NK-92 (cell line): ENCODE data around the gene PTGER2.

Experiments
- DNase-seq: peaks from one replicate; lab custom pipeline; 2025; ENCODE audit not compliant: unreplicated experiment; lab: John Stamatoyannopoulos, UW

The PTGER2 gene

DNA sequence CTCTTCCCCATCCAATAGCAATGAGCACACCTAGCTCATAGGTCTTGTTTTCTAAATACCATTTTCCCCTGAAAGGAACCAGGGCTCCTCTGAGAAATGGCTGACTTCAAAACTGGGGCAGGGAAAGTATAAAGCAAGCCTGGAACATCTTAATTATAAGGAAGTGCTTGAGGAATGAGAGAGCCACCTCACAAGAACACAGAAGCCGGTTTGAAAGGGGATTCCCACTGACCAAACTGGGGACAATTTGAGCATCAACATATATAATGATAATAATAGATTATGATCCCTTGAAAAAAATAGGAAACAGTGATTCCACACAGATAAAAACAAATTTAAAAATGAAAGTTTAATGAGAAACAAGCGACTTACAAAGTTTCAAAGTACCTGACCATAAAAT lies 22.1 kb downstream of the PTGER2 start:
- no peak for DNase-seq

DNA sequence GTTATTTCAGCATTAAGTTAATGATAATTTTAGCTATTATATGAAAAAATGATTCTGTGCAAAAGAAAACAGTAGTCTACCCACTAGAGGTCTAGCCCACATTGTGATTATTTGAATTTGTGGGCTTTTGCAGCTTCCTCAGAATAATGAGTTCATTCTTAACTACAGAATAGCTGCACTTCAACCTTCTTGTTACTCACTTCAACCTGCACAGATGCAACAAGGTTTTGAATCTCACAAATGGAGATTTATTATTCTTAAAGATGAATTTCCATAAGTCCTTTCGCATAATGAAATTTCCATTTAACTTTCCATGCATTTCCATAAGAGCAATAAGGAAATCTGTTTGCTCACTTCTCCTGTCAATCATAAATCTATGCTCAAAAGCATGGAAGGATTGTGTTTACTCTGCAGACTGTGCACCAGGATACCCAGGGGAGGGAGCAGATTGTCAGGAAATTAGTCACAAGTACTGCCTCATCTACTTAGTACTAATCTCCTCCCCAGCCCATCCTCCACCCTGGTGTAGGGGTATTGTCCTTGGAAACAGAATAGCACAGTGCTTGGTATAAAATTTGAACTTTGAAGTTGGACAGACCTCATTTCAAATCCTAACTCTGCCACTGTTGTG lies 24.1 kb downstream of the PTGER2 start:
- no peak for DNase-seq

- no peak for DNase-seq
Observed at GRCh38 chr14:52339262-52339661, 25.1 kb downstream of the PTGER2 start.

DNA sequence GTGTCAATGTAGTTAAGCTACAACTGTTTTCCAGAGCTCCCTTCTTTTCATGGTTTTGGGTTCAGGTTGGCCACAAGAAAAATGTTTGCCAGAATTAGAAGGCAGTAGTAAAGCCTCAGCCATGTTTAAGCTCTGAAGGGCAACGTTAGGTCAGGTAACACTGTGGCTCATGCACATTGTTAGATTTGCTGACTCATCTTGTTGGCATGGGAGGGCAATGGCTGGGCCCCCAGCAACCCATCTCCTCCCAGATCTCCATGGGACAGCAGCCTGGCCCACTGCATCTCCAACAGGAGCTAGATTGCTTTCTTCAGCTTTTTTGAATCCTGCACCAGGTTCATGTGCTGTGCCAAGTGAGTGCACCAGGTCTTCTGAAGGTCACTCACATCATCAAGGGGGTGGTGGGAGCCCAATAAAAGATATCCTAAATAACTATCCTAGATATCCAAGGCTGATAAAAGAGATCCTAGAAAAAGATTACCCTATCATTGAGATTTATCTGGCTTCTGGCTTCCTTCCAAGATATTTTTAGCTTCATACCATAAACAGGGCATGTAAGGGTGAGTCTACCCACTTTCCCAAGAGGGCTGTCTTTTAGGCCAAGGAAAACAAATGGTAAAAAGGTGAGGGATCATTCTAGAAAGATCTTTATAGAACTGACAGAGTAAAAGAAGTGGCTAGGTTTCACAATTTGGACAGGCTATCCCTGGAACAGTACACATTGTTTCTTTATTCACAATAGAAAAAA lies 28.9 kb downstream of the PTGER2 start:
- no peak for DNase-seq

DNA sequence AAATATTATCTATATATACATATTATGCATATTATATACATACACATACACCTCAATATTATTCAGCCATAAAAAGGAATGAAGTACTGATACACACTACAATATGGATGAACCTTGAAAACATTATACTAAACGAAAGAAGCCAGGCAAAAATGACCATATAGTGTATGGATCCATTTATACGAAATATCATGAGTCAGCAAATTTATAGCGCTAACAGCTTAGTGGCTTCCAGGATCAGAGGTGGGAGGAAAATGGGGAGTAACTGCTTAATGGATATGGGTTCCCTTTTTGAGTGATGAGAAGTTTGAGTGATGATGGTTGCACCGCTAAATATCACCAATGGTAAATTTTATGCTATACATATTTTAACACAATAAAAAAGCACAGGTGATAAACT lies 32.7 kb downstream of the PTGER2 start:
- no peak for DNase-seq

DNA sequence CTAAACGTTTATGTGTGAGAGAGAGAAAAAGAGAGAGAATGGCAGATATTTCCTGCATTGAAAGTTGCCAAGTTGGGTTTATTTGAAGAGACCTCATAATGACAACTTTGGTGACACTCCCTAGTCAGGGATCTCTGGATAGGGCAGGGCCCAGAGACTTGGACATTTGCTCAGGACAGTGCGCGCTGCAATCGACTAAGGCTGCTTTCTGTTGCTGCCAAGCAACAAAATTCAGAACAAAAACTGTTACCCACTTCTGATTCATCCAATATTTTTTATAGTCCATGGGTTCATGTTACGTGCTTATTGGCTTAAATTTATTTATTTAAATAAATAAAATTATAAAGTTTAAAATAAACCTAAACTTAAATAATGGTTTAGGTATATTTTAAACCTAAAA lies 34.2 kb downstream of the PTGER2 start:
- no peak for DNase-seq

DNA sequence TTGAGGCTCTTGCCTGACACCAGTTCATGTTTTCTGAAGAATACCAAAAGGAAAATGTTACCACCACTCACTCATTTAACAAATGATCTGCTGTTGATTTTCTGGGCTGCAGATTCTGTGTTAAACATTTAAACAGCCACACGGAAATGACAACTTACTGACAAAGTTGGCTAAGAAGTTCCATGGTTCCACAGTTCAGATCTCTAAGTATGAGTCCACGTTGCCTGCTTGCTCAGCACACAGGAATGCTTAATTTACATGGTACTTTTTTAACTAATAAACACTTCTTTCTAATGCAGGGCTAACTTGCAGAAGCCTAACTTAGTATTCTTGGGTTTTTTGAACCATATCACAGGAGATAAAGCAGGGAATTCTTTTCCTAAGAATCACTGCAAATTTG lies 34.7 kb downstream of the PTGER2 start:
- no peak for DNase-seq

GRCh38 chr14:52349731-52350130 lies 35.6 kb downstream of the PTGER2 start:
- DNase-seq, result no peak

- no peak for DNase-seq
Observed at GRCh38 chr14:52350445-52350844, 36.3 kb downstream of the PTGER2 start.

DNA sequence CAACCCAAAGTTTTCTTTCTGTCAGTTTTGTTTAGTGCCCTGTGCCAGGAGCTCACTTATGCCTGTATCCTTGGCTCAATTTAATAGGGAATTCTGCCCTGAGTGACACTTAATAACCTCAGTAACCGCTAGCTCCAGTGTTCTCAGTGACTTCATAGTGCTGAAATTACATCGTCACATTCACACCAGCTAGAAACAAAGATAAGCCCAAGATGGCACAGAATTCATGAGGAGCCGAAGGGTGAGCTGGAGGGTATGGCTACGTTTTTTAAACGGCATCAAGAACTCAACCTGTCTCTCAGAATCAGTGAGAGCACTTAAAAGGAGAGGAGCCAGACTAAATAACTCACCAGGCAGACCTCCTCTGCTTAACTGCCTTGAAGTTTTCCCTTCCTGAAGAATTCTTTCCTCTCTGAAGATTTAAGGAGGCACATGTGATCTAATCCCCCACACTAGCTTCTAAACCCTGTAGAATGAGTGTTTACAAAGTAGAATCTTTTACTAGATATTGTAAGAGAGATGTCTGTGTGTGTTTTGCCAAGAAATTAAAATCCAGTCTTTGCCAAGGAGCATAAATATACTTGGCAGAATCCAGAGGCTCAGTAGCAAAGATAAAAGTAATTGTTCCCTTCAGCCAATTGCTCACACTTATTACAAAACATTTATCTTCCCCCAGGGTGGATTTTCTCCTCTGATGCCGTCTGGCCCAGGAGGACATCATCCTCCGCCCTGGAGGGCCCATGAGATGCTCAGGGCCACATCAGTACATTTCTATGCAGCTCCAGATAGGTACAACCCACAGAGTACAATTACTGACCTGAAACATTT lies 37.3 kb downstream of the PTGER2 start:
- DNase-seq, result no peak

DNA sequence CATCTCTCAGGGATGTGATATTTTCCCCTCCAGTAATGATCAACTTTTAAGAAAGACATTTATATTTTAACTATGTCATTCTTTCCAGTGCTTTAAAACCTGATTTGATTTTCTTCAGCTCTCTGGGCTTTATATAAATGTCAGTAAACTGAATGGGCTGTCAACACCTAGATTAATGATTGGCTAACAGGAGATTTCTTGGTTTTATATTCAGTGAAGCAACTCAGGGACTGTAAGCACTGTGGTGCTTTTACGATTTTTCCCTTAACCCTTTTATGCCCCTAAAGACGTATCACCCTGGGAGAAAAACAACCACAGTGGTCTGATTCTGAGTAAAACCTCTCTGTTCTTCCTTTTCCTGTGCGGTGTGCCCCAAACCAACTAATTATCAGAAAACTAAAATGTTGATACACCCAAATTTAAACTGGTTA lies 38.0 kb downstream of the PTGER2 start:
- DNase-seq, result no peak

DNA sequence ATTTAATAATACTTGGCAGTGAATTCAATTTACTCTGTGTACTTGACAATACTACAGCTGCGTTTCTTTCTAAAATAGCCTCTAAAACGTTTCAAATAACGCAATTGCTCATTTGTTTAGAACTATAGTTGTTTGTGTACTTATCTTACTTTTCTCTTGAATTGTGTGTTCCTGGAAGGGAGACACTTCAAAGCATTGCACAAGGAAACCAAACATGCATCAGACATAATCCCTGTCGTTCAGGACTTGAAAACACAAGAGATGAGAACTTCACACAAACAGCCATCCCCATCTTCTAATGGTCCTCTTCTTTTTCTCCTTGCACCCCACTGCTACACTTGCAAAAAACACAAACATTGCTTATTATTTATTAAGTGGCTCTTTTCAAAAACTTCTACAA lies 38.5 kb downstream of the PTGER2 start:
- no peak for DNase-seq

- no peak for DNase-seq
Observed at GRCh38 chr14:52354242-52354641, 40.1 kb downstream of the PTGER2 start.

DNA sequence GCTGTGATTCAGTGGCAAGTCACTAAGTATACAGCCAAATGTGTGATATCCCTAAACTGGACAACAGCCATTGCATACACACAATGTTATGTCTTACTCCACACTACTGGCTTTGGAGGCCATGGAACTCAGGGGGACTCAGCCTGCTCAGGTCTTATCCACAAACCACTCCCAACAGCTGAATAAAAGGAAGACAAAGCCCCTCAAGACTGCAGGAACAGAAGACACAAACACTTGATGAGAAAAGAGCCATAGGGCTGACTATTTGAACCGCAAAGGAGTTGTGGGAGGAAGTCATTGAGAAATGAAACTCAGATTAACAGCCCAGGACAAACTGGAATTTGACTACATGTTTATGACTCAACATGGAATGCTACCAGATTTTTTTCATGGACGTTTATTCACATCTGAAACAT lies 40.9 kb downstream of the PTGER2 start:
- no peak for DNase-seq

- no peak for DNase-seq
Observed at GRCh38 chr14:52355526-52355925, 41.4 kb downstream of the PTGER2 start.

DNA sequence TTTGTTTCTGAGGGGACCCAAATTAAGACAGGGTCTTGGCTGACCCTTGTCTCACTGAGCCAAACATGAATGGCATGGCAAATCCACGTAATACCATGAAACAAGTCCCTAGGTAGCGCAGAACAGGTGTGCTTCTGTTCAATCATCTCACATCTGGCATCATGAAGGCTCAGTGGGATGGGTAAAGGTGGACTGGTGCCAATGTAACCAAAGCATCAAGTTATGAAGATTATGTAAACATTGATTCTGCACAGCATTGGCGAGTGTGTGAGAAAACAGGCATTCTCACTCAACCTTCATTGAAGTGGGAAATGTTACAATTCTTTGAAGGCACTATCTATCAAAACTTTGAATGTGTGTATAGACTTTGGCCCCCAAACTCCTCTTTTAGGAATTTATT lies 41.9 kb downstream of the PTGER2 start:
- no peak for DNase-seq

DNA sequence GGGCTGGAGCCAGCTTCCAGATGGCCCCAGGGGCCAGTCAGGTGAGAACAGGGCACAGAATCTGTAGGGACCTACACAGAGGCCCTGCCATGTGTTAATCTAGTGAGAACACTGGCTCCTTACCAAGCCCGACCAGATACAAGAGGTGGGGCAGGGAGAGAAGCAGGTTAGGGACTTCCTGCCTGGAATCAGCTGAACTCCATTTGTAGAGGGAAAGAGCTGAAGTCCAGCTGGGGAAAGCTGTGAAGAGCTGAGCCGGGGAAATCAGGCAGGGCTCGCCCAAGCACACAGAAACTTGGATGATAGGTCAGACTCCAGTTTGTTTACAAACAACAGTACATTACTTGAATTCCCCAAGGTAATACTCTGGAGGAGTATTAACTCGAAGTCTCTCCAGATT lies 46.7 kb downstream of the PTGER2 start:
- no peak for DNase-seq

DNA sequence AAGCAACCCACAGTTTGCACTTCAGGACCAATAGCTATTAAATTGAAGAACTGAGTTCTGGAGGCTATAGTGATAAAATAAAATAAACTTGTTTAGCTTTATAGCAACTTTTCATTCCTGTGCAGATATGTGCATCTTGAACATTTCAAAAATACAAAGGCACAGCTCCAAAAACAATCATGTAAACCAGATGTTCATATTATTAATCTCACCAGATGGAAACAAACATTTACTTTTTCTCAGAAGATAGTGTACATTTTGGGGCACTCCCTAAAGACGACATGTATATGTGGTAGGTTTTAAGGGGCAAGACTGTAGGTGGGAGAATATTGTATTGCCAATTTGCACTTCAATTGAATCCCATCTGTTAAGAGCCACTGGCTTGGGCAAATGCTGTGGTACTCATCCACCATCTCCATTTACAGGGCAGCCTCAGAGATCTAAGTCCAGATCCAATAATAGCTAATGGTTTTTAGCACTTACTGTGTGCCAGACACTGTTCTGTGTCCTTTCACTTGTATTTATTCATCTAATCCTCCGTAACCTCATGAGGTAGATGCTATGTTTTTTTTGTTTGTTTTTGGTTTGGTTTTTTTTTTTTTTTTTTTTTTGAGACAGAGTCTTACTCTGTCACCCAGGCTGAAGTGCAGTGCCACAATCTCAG lies 49.1 kb downstream of the PTGER2 start:
- DNase-seq, result no peak

GRCh38 chr14:52363961-52364360 lies 49.8 kb downstream of the PTGER2 start:
- DNase-seq, result no peak

- no peak for DNase-seq
Observed at GRCh38 chr14:52365071-52365470, 51.0 kb downstream of the PTGER2 start.

DNA sequence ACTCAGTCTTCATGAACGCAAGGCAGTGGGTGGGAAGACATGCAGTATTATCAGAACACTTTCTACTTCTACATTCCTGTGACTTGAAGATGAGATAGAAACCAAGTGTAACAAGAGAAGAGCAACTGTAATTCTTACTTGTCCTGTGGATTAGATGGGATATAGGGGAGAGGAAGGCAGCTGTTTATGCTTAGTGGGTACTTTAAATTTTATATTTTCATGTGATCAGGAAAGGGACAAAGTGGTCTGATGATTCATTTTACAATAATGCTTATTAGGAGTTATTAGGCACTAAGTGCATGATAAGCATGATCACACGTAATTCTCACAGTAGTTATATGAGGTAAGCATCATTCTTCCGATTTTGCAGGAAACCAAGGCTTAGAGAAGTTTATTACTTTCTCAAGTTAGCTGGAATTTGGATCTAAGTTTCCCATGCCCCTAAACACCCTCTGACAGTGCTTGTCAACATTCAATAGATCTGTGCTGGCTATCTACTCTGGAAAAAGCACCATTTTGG lies 52.7 kb downstream of the PTGER2 start:
- DNase-seq, result no peak
